ENCODE results near the gene SIGLEC5. TPM values are rescaled to one million over a fixed set of nuclear protein-coding genes. Genes with fewer than 3 reads are reported as not detected.

SIGLEC5 gene
- total RNA-seq, 4 donors from 2014 or later: 0.27 to 0.92 (median 0.44) TPM; not detected in 1

GRCh38 chr19:51586103-51586728, 44.0 kb downstream of the SIGLEC5 start:
- Histone ChIP-seq H3K4me1 (no peaks in the 10 kb centered on the region), H3K36me3 (peaks cover 22 to 34% of the 10 kb centered on the region in 2 donors), H3K27ac (no peak overlapping the region), H3K9me3 (no peaks in the 10 kb centered on the region), H3K4me3 (replicated peaks in 1 of 3) (no peak overlapping the region), H3K27me3 (no peaks in the 10 kb centered on the region)
- no peak for TF ChIP-seq CTCF (IDR thresholded peaks at IDR 0.05)
- TF ChIP-seq POLR2A (IDR thresholded peaks at IDR 0.05): no peak
- 85 to 96% methylated on average over 1 of the region's 1 CpG for WGBS, 2 donors
- intact Hi-C loops (cut with DNase I): no loop called here
- DNase-seq: no peak

- Histone ChIP-seq H3K4me3 (replicated peaks in 1 of 3) (no peak overlapping the region), H3K9me3 (no peaks in the 10 kb centered on the region), H3K27ac (no peak overlapping the region), H3K36me3 (peaks cover 9 to 15% of the 10 kb centered on the region in 2 donors), H3K4me1 (peaks cover 7 to 14% of the 10 kb centered on the region in 2 donors), H3K27me3 (no peaks in the 10 kb centered on the region)
- 94 to 95% methylated on average over 6 of the region's 6 CpGs for WGBS, 2 donors
- intact Hi-C loops (cut with DNase I): no loop called here
- DNase-seq: no peak
- no peak for TF ChIP-seq POLR2A (IDR thresholded peaks at IDR 0.05)
- no peak for TF ChIP-seq CTCF (IDR thresholded peaks at IDR 0.05)
These were observed 53.4 kb downstream of the SIGLEC5 start for GRCh38 chr19:51576850-51577249.

GRCh38 chr19:51573331-51573730, 56.9 kb downstream of the SIGLEC5 start:
- Histone ChIP-seq H3K36me3 (peaks cover 5 to 6% of the 10 kb centered on the region in 2 donors), H3K27ac (no peak overlapping the region), H3K9me3 (no peaks in the 10 kb centered on the region), H3K27me3 (no peaks in the 10 kb centered on the region), H3K4me1 (peaks cover 10 to 17% of the 10 kb centered on the region in 2 donors), H3K4me3 (replicated peaks in 1 of 3) (no peak overlapping the region)
- WGBS, 2 donors: 87 to 93% methylated on average over 3 of the region's 3 CpGs
- DNase-seq: no peak
- TF ChIP-seq POLR2A (IDR thresholded peaks at IDR 0.05) (no peak), CTCF (IDR thresholded peaks at IDR 0.05) (no peak)
- intact Hi-C loops (cut with DNase I): no loop called here

- no peak for DNase-seq
- 88 to 96% methylated on average over 3 to 4 of the region's 4 CpGs for WGBS, 2 donors
- H3K4me3 ChIP-seq (replicated peaks in 1 of 3): no peak overlapping the region
- H3K36me3 ChIP-seq: peaks cover 5 to 6% of the 10 kb centered on the region in 2 donors
- H3K4me1 ChIP-seq: peaks cover 10 to 17% of the 10 kb centered on the region in 2 donors
- H3K27me3 ChIP-seq: no peaks in the 10 kb centered on the region
- no peak for TF ChIP-seq CTCF (IDR thresholded peaks at IDR 0.05)
- TF ChIP-seq POLR2A (IDR thresholded peaks at IDR 0.05): no peak
- intact Hi-C loops (cut with DNase I): no loop called here
- no peaks in the 10 kb centered on the region for H3K9me3 ChIP-seq
- H3K27ac ChIP-seq: no peak overlapping the region
These were observed 57.3 kb downstream of the SIGLEC5 start for GRCh38 chr19:51572908-51573307.

- intact Hi-C loops (cut with DNase I): no loop called here
- no peak overlapping the region for H3K4me3 ChIP-seq (replicated peaks in 1 of 3)
- peaks cover 5 to 6% of the 10 kb centered on the region in 2 donors for H3K36me3 ChIP-seq
- no peak overlapping the region for H3K27ac ChIP-seq
- TF ChIP-seq CTCF (IDR thresholded peaks at IDR 0.05): no peak
- no peak for TF ChIP-seq POLR2A (IDR thresholded peaks at IDR 0.05)
- H3K27me3 ChIP-seq: no peaks in the 10 kb centered on the region
- no peaks in the 10 kb centered on the region for H3K9me3 ChIP-seq
- H3K4me1 ChIP-seq: peaks cover 10 to 17% of the 10 kb centered on the region in 2 donors
- WGBS, 2 donors: 77 to 78% methylated on average over 3 of the region's 3 CpGs
- DNase-seq: no peak
These were observed 57.8 kb downstream of the SIGLEC5 start for GRCh38 chr19:51572410-51572809.
